Tibial nerve (tissue), 3 donors: ENCODE data around the gene NAXE.

ENCODE experiments used
- POLR2A ChIP-seq, 2 donors: fragments of 450-650 bp; IDR thresholded peaks; one replicate each; pipeline ENCODE4 v1.6.1; 2017; ENCODE audit warnings: antibody characterized with exemption in 2 of 2, mild to moderate bottlenecking in 2 of 2, moderate library complexity in 2 of 2
- TF ChIP-seq, protein P1 (sequence below), 5 experiments: fragments of 200-600 bp in 3 of 5; fragments of 450-650 bp in 2 of 5; sonication (generic) in 3 of 5; IDR thresholded peaks; one replicate each; pipeline ENCODE4 v1.5.1; 2016 to 2019; ENCODE audit warnings: antibody characterized with exemption in 5 of 5, mild to moderate bottlenecking in 3 of 5, moderate library complexity in 2 of 5

DNA sequence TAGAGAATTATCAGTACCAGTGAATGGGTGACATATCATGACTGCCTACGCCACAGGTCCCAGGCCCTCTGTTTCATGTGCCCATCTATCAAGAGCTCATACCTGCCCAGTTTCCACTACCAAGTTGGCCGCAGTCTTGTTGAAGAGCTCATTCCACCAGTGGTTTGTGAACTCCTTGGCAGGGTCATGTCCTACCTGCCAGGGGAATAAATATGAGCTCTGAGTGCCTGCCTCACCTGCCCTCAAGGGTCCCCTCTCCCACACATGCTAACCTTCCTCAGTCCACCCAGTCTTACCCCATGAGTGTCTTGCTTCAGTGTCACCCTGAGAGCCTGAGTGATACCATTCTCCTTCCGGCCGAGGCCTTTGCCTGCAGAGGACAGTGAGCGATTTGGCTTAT is 6.5 kb downstream of the NAXE start:
- TF ChIP-seq, protein P1, sequence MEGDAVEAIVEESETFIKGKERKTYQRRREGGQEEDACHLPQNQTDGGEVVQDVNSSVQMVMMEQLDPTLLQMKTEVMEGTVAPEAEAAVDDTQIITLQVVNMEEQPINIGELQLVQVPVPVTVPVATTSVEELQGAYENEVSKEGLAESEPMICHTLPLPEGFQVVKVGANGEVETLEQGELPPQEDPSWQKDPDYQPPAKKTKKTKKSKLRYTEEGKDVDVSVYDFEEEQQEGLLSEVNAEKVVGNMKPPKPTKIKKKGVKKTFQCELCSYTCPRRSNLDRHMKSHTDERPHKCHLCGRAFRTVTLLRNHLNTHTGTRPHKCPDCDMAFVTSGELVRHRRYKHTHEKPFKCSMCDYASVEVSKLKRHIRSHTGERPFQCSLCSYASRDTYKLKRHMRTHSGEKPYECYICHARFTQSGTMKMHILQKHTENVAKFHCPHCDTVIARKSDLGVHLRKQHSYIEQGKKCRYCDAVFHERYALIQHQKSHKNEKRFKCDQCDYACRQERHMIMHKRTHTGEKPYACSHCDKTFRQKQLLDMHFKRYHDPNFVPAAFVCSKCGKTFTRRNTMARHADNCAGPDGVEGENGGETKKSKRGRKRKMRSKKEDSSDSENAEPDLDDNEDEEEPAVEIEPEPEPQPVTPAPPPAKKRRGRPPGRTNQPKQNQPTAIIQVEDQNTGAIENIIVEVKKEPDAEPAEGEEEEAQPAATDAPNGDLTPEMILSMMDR (IDR thresholded peaks at IDR 0.05), result no peak
- no peak for TF ChIP-seq POLR2A (IDR thresholded peaks at IDR 0.05)
